Dermis microvascular lymphatic vessel endothelial cell (primary cell): ENCODE measurements around the gene C11orf24. TPM values are rescaled to one million over a fixed set of nuclear protein-coding genes. Genes with fewer than 3 reads are reported as not detected.

Experiments
- DNase-seq, 2 donors: peaks; one replicate each; pipeline versions ENCODE4 v3.0.0 to v3.0.0-alpha.2; 2010; ENCODE audit warnings: low read depth in 2 of 2
- total RNA-seq: library from RNA; depleted of rRNA; stranded (reverse); fragments of >200 nt; gene quantifications from 2 replicates; pipeline ENCODE4 v1.2.1, GENCODE V29; 2014

The C11orf24 gene
- total RNA-seq, 1 donor from 2014 or later, result 5.4 TPM

DNA sequence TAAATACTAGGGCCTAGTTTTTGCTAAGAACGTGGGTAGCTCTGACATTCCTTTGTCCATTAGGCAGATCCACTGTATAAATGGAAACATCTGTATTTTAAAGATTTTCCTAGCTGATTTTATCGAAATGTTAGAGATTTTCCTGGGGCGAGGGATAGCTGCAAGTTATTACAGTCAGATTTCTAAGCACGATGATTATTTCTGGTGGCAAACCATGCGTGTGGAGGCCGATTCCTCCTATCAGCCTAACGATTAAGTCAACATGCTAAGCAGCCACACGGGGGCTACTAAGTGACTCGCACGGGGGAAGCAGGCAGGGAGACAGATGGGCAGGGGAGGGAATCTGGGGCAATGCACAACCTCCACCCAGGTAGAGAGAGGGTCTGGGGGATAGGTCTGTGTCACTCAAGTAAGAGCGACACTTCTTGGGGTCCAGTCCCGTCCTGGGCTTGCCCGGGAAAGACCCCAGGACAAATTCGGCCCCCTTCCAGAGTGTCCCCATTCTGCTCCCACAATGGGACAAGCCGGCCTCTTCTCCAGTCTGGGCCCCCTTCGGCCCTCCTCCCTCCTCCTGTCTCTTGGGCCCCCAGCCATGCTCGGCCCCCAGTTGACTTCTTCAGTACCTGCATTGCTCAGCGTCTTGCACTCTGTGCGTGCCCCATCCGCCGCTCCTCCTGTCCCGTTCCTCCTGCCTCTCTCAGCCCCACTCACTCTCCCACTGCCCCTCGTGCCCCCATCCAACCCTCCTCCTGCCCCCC is 571 bp downstream of the C11orf24 start:
- DNase-seq, result peak; percentile 49 to 85

DNA sequence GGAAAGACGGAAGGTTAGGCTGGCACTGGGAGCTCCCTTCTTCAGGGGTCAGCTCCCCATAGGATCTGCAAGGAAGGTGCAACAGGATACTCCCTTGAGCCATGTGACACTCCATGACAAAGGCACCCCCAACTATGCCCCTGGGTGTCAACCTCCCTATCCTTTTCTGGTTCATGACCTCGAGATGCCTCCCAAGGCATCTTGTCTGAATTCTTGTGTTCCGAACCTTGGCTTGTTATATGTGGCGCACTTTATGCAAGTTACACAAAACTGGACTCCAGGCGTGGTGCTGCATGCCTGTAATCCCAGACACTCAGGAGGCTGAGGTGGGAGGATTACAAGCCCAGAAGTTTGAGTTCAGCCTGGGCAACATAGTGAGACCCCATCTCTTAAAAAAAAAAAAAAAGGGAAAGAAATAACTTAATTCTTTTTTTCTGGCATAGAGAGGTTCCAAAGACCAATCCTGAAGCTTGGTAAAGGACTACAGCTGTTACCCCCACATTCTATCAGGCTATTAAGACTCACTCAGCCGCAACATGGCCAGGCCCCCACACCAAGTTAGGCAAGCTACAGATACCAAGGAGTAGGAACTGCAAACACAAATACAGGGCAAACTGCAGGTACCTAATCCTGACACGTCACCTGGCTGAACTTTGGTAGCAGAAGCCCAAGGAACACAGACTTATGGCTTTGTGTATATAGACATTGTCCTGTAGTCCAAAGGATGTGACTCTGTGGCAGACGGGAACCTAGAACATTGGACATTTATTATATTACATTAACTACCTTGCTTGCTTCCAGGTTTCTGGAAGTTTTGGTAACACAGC is 1.4 kb downstream of the C11orf24 start:
- no peak for DNase-seq

DNA sequence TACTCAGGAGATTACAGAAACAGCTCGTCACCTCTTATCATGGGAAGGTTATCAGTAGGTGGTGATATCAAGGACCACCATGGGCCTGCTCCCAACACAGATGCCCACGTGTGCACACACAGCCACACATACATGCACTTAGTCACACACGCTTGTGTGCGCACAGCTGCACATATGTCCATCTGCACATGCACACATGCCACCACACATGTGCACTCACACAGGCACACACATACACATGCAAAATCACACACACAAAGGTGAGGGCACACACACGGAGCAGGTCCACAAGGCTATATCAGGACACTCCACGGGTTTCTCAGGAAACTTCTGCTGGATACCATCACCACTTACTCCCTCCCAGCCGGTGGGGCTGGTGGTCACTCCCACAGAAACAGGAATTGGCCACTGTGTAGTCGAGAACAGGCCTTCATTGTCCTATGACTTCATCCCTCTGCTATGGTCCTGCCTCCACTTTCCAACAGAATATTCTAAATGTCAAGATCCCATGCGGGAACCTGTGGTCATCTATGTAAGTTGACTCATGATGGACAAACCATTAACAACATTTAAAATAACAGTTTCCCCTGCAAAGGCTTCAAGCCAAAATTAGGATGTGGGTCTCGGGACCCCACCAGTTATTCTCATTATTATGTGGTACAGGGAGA is 2.2 kb downstream of the C11orf24 start:
- no peak for DNase-seq

DNA sequence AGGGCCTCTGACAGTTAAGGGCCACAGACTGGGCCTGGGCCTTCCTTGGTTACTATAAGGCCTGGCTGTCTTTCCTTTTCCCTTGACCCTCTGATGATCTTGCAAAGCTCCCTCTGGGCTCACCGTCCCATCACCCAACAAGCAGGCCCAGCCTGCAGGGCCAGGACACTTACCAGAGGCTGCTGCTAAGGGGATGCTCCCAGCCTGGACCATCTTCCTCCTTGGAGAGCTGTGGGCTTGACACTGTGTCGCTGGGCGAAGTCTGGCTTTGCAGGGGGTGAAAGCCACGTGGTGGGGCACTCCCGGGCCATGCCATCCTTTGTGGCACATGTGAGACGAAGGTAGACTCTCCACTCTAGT is 3.9 kb downstream of the C11orf24 start:
- DNase-seq, result no peak

DNA sequence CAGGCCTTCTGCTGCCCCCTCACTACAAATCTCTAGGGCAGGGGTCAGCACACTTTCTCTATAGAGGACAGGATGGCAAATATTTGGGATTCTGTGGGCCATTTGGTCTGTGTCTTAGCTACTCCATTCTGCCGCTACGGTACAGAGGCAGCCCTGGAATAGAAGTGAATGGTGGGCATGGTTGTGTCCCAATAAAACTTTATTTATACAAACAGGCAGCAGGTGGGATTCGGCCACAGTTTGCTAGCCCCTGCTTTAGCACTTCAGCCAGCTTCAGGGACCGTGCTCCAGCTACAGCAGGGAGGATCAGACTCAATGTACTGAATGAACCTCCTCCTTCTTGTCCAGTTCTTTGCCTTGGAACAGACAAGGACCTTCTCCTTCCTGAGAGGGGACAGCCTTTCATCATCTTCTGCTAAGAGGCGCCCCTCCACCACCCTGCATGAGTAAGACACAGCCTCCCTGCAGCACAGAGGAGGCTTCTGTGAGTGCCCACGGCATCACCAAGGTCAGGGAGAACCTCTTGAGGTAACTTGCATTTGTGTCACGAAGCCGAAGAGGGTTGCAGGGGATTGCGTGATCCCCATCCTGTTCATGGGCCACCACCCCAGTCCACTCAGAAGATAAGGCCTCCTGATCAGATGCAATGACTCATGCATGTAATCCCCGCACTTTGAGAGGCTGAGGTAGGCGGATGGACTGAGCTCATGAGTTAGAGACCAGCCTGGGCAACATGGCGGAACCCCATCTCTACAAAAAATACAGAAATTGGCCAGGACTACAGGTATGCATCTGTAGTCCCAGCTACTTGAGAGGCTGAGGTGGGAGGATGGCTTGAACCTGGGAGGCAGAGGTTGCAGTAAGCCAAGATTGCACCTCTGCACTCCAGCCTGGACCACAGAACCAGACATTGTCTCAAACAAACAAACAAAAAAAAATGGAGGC is 4.6 kb downstream of the C11orf24 start:
- DNase-seq, result no peak

DNA sequence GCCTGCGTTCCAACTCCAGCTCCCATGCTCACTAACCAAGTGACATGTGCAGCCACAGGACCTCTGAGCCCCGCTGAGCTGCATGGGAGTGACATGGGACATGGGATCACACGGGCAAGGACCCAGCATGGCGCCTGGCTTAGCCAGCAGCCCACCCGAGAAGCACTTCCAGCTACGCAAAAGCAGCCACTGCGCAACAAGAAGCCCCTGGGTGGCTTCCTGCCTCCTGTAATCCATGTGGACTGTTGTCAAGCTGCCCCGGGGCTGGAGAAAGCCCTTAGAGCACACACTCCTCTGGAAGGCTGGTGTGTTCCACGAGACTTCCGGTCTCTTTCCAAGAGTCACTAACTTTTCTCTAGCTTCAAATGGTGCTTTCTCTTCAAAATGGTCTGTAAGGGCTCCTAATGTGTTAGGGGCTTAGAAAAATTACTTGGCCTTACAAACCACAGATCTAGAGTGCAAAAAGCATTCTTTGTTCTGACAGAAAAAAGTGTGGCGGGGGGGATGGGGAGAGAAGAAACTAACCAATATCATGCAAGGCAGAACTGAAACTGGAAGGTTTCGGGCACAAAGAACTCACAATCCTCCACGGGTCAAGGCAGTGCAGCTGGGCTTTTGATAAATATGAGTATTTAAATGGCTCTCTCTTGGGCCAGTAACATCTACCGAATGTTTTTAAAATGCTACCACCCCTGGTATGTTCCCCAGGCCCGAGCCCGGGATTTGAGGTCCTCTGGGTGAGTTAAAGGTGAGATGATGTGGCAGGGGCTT is 5.5 kb downstream of the C11orf24 start:
- DNase-seq, result no peak

DNA sequence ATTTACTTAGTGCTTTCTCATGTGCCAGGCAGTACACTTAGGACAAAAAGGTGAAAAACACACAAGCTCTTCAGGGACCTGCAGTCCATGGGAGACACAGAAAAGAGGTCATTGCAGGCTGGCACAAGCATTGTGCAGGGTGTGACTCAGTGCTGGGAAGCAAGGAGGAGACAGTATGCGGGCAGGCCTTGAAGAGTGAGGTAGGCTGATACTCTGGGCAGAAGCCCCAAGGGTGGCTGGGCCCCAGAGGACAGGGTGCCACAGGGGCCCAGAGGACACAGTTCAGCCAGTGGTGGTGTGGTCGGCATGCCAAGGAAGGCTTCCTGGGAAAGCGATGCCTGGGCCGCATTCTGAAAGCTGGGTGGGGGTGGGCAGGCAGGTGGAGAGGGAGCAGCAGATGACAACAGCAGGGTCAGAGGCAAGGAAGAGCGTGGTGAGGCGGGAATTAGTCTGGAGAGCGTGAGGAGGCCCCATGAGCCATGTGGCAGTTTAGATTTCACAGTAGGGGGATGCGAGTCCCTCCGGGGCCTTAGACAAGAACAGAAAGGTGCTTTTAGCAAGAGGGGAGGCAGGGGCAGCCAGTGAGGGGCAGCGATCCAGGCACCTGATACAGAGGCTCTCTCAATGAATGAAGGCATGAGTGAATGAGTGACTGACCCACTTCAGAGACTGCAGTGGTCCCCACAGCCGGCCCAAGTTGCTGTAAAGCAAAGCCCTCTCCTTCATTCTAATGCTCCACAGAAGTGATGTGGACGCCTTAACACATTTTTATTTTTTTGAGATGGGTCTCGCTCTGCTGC is 6.8 kb downstream of the C11orf24 start:
- no peak for DNase-seq

DNA sequence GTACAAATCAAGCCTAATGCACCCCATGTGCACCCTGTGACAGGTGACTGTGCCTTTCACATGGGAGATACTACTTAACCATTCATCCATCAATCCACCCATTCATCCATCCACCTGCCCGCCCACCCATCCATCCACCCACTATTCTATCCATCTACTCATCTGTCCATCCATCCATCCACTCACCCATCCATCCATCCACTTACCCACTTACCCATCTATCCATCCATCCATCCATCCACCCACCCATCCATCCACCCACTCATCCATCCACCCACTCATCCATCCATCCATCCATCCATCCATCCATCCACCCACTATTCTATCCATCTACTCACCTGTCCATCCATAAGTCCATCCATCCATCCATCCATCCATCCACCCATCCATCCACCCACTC is 7.5 kb downstream of the C11orf24 start:
- no peak for DNase-seq

DNA sequence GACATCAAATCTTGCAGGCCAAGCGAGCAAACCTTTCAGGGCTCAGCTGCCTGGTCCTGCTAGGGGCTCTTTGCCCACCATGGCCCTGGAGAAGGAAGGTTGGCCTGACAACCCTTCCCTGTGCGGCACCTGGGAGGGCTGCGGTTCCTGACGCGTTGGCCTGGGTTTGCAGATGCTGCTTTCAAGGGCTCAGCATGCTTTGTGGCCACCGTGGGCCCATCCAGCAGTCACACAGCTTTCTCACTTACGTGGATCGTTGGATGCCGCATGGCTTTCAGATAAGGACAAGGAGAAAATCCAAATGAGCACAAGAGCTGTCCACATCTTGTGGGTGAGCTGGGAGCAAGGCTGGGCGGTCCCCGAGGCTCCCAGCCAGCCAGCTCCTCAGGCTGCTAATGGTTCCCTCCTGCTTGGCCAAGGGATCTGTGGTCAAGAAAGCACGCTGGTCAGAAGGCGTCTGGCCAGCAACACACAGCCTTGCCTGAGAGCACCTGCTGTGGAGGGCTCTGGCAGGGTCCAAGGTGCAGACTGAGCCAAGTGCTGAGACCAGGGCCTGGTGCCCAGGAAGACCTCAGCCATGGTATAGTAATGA is 8.2 kb downstream of the C11orf24 start:
- no peak for DNase-seq

DNA sequence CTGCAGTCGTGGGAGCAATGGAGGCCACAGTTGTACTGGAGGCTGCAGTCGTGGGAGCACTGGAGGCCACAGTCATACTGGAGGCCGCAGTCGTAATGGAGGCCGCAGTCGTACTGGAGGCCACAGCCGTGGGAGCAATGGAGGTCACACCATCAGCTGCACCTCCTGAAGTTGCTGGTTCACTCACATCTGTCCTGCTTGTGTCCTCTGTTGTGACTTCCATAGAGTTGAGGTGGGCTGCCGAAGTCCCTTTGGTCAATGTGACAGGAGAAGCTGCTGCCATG is 9.3 kb downstream of the C11orf24 start:
- no peak for DNase-seq

DNA sequence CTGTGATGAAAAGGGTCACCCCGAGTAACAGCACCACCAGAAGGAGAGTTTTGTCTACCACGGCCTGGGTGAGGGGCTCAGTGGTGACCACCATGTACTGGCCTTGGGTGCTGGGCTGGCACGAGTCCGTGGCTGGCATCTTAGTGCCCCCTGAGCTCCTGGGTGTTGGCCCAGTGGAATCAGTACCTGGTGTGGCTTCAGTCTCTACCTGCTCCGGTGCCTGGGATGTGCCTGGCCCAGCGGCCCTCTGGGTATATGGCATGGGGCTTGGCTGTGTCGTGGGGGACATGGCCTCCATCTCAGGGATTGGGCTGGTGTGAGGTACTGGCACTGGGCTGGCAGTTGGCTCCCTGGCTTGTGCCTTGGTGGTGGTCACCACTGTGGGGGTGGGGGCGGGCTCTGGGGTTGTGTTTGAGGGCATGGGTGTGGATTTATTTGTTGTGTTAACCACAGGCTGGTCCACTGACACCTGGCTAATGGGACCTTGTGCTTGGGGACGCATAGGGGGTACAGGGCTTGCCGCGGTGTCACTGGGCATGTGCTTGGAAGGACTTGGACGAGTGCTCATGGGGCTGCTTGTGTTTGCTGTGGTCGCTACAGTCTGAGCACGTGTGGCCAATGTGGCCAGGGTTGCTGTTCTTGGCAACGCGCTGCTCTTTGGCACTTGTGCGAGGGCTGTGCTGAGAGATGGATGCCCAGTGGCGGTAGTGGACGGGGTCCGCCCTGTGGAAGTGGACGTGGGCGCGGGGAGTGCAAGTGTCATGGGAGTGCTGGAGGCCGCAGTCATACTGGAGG is 9.8 kb downstream of the C11orf24 start:
- no peak for DNase-seq

DNA sequence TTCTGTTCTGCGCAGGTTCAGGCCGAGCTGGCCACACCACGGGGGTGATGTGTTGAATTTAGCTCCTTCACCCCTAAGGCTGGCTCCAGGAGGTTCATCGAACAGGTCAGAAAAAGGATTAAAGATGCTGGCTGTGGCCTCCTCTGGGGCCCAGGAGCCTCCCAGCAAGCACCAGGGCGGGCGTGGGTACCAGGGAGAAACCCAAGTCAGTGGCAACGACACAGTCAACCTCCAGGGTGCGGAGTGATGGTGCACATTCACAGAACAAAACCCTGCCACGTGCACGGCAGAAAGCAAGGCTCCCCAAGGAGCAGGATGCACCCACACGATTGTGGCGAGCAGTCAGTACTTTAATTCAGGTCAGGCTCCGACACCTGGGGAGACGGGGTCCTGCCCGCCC is 10.8 kb downstream of the C11orf24 start:
- DNase-seq, result no peak

DNA sequence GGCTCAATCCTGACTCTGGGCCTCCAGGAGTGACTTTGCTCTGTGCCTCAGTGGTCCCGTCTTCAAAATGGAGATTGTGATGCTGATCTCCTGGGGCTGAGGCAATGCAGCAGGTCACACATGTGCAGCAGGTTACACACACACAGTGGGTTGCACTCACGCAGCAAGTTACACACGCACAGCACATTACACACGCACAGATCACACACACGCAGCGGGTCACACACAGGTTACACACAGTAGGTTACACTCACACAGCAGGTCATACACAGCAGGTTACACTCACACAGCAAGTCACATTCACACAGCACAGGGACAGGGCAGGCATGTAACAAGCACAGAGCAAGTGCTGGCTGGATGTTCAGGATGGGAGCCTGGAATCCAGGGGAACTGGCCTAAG is 11.3 kb downstream of the C11orf24 start:
- no peak for DNase-seq

DNA sequence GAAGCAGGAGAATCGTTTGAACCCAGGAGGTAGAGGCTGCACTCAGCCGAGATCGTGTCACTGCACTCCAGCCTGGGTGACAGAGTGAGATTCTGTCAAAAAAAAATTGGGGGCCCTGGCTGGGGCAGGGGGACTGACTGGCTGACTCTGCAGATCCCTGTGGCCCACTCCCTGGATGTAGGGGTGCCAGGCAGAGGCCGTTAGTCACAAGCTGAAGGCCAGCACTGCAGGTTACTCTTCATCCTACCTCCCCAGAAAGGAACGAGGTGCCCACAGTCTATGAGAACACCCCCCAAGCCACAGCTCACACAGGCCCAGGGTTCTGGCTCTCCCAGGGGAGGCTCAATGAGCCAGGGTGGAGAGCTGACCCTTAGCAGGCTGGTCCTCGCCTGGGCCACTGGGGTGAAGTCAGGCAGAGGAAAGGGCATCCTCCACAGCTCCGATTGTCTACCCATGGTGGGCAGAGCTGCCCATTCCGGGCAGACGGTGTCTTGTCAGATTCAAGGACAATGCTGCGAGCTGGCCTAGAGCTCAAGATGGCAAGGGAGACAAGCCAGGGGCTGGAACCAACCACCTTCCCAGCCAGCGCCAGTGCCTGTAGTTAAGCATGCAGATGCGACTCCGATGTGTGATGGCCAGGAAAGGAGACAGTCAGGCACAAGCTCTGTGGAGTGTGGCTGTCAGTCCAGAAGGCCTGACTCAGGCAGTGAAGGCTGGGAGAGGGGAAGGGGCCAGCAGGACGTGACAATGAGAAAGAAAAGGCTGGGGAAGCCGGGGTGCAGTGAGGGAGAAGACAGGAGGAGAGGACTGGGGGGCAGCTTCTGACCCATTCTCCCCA is 12.4 kb downstream of the C11orf24 start:
- DNase-seq, result no peak

DNA sequence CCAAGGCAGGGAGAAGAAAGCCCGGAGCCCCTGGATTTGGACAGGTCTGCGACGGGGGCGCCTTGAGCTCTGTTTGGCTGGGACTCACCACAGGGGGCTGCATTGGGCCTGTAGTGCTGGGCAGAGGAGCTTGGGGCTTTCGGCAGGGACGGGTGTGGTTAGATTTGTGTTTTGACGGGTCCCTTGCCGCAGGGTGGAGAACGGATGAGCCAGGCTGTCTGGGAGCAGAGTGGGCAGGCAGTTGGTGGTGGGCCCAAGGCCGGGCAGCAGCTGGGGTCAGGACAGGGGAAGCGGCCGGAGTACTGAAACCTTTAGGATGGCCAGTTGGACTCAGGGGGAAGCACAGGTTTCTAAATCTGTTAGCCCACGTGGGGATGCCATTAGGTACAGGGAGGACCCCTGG is 13.4 kb downstream of the C11orf24 start:
- DNase-seq, result no peak

DNA sequence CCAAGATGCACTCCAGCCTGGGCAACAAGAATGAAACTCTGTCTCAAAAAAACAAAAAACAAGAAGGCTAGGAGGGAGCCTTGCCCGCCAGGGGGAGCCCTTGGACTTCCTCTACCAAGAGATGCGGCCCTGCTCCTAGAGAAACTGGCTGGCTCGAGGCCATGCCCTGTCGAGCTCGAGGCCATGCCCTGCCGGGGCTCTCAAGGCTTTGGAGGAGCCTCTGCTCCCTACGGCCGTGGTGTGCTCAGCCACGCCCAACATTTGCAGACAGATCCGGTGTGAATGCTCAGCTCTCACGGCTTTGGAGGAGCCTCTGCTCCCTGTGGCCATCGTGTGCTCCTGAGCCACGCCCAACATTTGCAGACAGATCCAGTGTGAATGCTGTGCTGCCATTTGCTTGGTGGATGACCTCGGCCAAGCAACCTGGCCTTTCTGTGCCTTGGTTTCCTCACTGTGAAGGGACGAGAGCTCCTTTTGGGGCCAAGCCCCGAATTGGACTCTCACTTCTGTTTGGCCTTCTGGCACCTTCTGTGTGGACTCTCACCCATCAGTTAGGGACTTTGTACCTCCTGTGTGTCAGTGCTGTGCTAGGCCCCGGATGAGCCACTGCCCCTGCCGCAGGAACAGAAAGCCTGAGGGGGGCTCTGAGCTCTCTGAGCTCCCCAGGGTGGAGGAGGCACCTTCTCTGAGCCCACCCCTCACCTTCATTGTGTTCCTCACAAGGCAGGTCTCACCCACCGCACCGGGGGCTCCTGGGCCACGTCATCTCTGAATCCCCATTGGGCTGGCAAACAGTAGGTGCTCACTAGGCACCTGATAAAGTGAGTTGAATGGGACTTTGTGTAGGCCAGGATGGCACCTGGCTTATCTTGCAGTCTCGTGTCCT is 14.1 kb downstream of the C11orf24 start:
- DNase-seq, result peak; percentile 67 to 87

DNA sequence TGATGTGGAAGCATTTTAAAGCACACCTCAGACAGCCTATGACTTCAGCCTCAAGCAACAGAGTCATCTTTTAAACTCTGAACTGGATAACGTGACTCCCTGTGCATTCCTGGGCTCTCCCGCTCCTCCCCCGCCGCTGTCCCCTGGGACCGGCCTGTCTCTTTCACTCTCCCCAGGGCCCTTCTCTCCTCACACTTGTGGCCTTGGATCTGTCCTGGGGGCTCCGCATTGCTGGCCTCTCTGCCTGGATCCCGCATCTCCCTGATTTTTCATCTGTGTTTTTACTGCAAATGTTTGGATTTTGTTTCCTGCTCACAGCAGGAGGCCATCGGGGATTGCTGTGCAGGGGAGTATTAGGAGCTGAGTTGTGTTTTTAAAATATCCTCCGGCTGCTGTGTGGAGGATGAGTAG is 15.4 kb downstream of the C11orf24 start:
- no peak for DNase-seq
